Measurements from ENCODE around the gene PPP6R1.

- TF ChIP-seq, protein P1, sequence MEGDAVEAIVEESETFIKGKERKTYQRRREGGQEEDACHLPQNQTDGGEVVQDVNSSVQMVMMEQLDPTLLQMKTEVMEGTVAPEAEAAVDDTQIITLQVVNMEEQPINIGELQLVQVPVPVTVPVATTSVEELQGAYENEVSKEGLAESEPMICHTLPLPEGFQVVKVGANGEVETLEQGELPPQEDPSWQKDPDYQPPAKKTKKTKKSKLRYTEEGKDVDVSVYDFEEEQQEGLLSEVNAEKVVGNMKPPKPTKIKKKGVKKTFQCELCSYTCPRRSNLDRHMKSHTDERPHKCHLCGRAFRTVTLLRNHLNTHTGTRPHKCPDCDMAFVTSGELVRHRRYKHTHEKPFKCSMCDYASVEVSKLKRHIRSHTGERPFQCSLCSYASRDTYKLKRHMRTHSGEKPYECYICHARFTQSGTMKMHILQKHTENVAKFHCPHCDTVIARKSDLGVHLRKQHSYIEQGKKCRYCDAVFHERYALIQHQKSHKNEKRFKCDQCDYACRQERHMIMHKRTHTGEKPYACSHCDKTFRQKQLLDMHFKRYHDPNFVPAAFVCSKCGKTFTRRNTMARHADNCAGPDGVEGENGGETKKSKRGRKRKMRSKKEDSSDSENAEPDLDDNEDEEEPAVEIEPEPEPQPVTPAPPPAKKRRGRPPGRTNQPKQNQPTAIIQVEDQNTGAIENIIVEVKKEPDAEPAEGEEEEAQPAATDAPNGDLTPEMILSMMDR (conservative IDR thresholded peaks at IDR 0.05; ENCODE audit: low read length), result no peak
- no peak for TF ChIP-seq EZH2phosphoT487 (IDR thresholded peaks at IDR 0.05; ENCODE audit: borderline replicate concordance, low read depth, low read length)
These were observed 15.3 kb upstream of the PPP6R1 start for GRCh38 chr19:55273978-55274707.

Measured in OCI-LY7 (cell line).